GM20000 (cell line): Measurements from ENCODE around the gene UVRAG.
"Not testable (repeated sequence)": the region's sequence is repeated elsewhere in the genome, so short reads cannot be mapped to it uniquely, and the experiment has no call there.

ENCODE experiments used
- DNase-seq: peaks from one replicate; pipeline ENCODE4 v3.0.0; 2012; ENCODE audit warnings: low spot score
- CTCF ChIP-seq: IDR thresholded peaks from 2 replicates; pipeline ENCODE4 v1.5.1; 2012; ENCODE audit warnings: mild to moderate bottlenecking, control low read depth; ENCODE audit errors: extremely low read depth, missing control alignments

The UVRAG gene

GRCh38 chr11:76047766-76048165, 232.8 kb downstream of the UVRAG start:
- no peak for TF ChIP-seq CTCF
- no peak for DNase-seq

- TF ChIP-seq CTCF: no peak
- no peak for DNase-seq
Measured at GRCh38 chr11:76048763-76049162, 233.8 kb downstream of the UVRAG start.

GRCh38 chr11:76049511-76049910, 234.5 kb downstream of the UVRAG start:
- TF ChIP-seq CTCF: no peak
- no peak for DNase-seq

- TF ChIP-seq CTCF: no peak
- DNase-seq: no peak
Measured at GRCh38 chr11:76051937-76052336, 236.9 kb downstream of the UVRAG start.

- no peak for DNase-seq
- no peak for TF ChIP-seq CTCF
Measured at GRCh38 chr11:76054330-76054729, 239.3 kb downstream of the UVRAG start.

GRCh38 chr11:76056876-76057275, 241.9 kb downstream of the UVRAG start:
- DNase-seq: no peak
- no peak for TF ChIP-seq CTCF

GRCh38 chr11:76060475-76061036, 245.5 kb downstream of the UVRAG start:
- not testable (repeated sequence) for DNase-seq

GRCh38 chr11:76062733-76063132, 247.7 kb downstream of the UVRAG start:
- peak; percentile 74 for DNase-seq
- TF ChIP-seq CTCF: no peak
